Heart left ventricle (tissue), 16 donors: ENCODE data around the gene ZNF628. TPM values are rescaled to one million over a fixed set of nuclear protein-coding genes. Genes with fewer than 3 reads are reported as not detected.

ENCODE experiments used
- ATAC-seq, 4 donors: fragments of 200-7000 bp; cut with Tn5 transposase; one replicate each; pipeline ENCODE4 v1.9.1; 2020 to 2022; ENCODE audit warnings: moderate library complexity in 4 of 4, mild to moderate bottlenecking in 3 of 4, moderate number of reproducible peaks in 1 of 4
- DNase-seq, 5 donors: peaks; one replicate each; pipeline ENCODE4 v3.0.0-alpha.2; 2020
- H3K27ac ChIP-seq, 12 donors: fragments of 200-600 bp; sonication (generic) in 4 of 12; one replicate each; pipeline versions ENCODE4 v1.5.0 to v1.8.0; 2016 to 2022; ENCODE audit warnings: mild to moderate bottlenecking in 2 of 12
- H3K27me3 ChIP-seq, 9 donors: fragments of 200-600 bp; sonication (generic) in 2 of 9; one replicate each; pipeline versions ENCODE4 v1.5.1 to v1.8.0; 2016 to 2022; ENCODE audit warnings: mild to moderate bottlenecking in 3 of 9
- H3K36me3 ChIP-seq, 9 donors: fragments of 200-600 bp; sonication (generic) in 2 of 9; one replicate each; pipeline versions ENCODE4 v1.5.0 to v1.8.0; 2018 to 2022; ENCODE audit warnings: mild to moderate bottlenecking in 2 of 9
- H3K4me1 ChIP-seq, 12 donors: fragments of 200-600 bp; sonication (generic) in 4 of 12; one replicate each; pipeline versions ENCODE4 v1.5.0 to v1.8.0; 2016 to 2022; ENCODE audit warnings: mild to moderate bottlenecking in 3 of 12
- H3K4me3 ChIP-seq, 12 donors: fragments of 200-600 bp; sonication (generic) in 4 of 12; one replicate each; pipeline versions ENCODE4 v1.5.0 to v1.8.0; 2017 to 2022; ENCODE audit warnings: mild to moderate bottlenecking in 9 of 12, moderate library complexity in 4 of 12
- H3K9me3 ChIP-seq, 12 donors: fragments of 200-600 bp; sonication (generic) in 4 of 12; one replicate each; pipeline versions ENCODE4 v1.5.0 to v1.8.0; 2016 to 2022; ENCODE audit warnings: mild to moderate bottlenecking in 1 of 12
- POLR2A ChIP-seq, 2 donors: fragments of 450-650 bp; IDR thresholded peaks; one replicate each; pipeline ENCODE4 v1.6.1; 2017; ENCODE audit warnings: antibody characterized with exemption in 2 of 2, mild to moderate bottlenecking in 2 of 2, moderate library complexity in 2 of 2
- WGBS, 4 donors: extraction: QIAGEN DNeasy Blood & Tissue Kit in 2 of 4; methylation state at CpG; one replicate each; pipeline versions ENCODE4 v1.1.5 to v1.1.7; 2013 to 2018; 5-methylcytosine and 5-hydroxymethylcytosine counted together
- intact Hi-C, 10 donors: fragments of 100-400 bp; cut with DNase I; formaldehyde crosslinking; loops; one replicate each; pipeline versions ENCODE4 v1.11.1 to v1.14.2; 2022
- polyA plus RNA-seq, 2 donors: library from polyadenylated mRNA; stranded (reverse); fragments of 200-250 nt; gene quantifications; one replicate each; pipeline ENCODE4 v1.2.3, GENCODE V29; 2013
- total RNA-seq, 9 donors: library from RNA; depleted of rRNA in 2 of 9; stranded (reverse); fragments of >200 nt in 2 of 9; fragmentation: NEBNext Ultra II Directional in 3 of 9; extraction: Animal tissue kit (Norgen Biotek cat#: 25700) in 3 of 9; gene quantifications; one replicate each; pipeline versions ENCODE4 v1.1.0 to v1.2.4, GENCODE V29; 2016 to 2023
- TF ChIP-seq, protein P1 (sequence below), 12 donors: fragments of 200-600 bp; sonication (generic) in 4 of 12; IDR thresholded peaks; one replicate each; pipeline versions ENCODE4 v1.5.0 to v1.8.0; 2018 to 2022; ENCODE audit warnings: antibody characterized with exemption in 12 of 12, mild to moderate bottlenecking in 5 of 12
- donor health status: ischemic (EF 13 %, LVEDD 7.1; RV severe dilation, severe dysfunction).
- donor health status: healthy with polysubstance abuse.
- donor health status: DM: no; HTN: yes; CAD: no.
- donor health status: DM: no; HTN: no; CAD: no.
- donor health status: ischemic (EF 25% LVEDD 6.9; RV normal size, moderate dysfunction).
- donor health status: ischemic (EF 25% LVEDD 5.7; RV mildly dilated, moderate dysfunction).
- donor health status: healthy.
- donor health status: DM: yes; HTN: yes; CAD: no.
- donor health status: ischemic (EF 35%, LVEDD 5.7; RV mildly dilated, moderate dysfunction).
- donor health status: nonischemic (EF 11% LVEDD 7.7; RV severe dilation, severe dysfunction).
- donor health status: DM: yes; HTN: yes; CAD: no.
- donor health status: PGD.
- donor health status: ischemic (EF 29% LVEDD 5.4; RV normal size, mild dysfunction).
- donor health status: nonischemic (EF 23%, LVEDD 6.1; RV moderate dilation, normal function).

The ZNF628 gene
- total and polyA plus RNA-seq, 11 donors = 2.3 to 10.3 (median 5.4) TPM

DNA sequence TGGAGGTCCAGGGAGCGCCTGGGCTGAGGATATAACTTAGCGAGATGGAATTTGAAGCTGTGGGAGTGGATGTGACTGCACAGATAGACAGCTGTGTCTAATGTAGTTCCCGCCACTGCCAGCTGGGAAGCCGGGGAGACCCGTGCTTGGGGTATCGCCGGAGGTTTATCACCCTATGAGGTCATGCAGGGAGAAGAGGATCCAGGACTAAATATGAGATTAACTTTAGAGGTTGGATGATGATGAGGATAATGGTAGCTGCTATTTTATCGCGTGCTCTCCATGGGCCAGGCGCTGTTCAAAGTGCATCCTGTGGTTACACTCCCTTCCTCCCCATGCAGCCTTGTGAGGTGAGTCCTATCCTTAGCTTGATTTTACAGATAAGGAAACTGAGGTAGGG, 31.7 kb downstream of the ZNF628 start:
- peak in 1 of 5 donors; percentile 4 for DNase-seq
- ATAC-seq = no peak
- H3K27me3 ChIP-seq = no peaks in the 10 kb centered on the region
- peaks cover 0 to 5% (median 0%) of the 10 kb centered on the region in 9 donors for H3K36me3 ChIP-seq
- WGBS, 4 donors = 72 to 78% (median 73%) methylated on average over 10 of the region's 10 CpGs
- no peak overlapping the region for H3K27ac ChIP-seq
- TF ChIP-seq, protein P1, sequence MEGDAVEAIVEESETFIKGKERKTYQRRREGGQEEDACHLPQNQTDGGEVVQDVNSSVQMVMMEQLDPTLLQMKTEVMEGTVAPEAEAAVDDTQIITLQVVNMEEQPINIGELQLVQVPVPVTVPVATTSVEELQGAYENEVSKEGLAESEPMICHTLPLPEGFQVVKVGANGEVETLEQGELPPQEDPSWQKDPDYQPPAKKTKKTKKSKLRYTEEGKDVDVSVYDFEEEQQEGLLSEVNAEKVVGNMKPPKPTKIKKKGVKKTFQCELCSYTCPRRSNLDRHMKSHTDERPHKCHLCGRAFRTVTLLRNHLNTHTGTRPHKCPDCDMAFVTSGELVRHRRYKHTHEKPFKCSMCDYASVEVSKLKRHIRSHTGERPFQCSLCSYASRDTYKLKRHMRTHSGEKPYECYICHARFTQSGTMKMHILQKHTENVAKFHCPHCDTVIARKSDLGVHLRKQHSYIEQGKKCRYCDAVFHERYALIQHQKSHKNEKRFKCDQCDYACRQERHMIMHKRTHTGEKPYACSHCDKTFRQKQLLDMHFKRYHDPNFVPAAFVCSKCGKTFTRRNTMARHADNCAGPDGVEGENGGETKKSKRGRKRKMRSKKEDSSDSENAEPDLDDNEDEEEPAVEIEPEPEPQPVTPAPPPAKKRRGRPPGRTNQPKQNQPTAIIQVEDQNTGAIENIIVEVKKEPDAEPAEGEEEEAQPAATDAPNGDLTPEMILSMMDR (IDR thresholded peaks at IDR 0.05) = no peak
- no peak for TF ChIP-seq POLR2A (IDR thresholded peaks at IDR 0.05)
- H3K4me3 ChIP-seq = no peak overlapping the region
- H3K9me3 ChIP-seq = no peaks in the 10 kb centered on the region
- intact Hi-C loops = loop anchor here in 2 of 10 donors (5.0 to 10.0 kb wide), 2 partner anchors 366 to 373 kb away; no protein-coding TSS in a partner anchor
- H3K4me1 ChIP-seq = peaks cover 0 to 12% (median 5%) of the 10 kb centered on the region in 12 donors

DNA sequence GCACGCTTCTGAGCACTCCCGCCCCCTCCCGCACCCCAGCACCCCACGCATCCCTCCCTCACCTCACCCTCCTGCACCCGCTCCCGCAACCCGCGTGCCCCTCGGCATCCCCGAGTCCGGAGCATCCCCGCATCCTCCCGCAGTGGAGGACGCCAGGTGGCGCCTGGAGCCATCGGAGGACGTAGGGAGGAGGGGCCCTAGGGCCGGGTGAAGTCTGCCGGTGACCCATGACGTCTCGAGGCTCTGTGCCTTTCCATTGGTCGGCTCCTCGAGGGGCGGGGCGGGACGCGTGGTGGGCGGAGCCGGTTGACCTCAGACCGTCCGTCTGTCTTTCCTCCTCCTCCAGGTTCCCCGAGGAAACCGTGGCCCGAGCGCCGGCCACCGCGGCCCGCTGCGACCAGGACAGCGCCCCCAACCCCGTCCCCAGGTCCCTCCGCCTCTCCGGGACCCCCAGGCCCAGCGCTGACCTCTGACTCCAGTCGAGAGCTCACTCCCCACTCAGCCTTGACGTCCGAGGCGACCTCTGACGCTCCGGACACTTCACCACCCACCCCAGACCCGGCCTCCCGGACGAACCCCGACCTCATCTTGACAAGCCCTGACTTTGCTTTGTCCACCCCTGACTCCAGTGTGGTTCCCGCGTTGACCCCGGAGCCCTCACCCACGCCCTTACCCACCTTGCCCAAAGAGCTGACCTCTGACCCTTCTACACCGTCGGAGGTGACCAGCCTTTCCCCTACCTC, 40.6 kb downstream of the ZNF628 start:
- Histone ChIP-seq H3K27me3 (no peaks in the 10 kb centered on the region), H3K27ac (peak overlapping the region; percentile 86 to 99 (median 94)), H3K4me1 (peaks cover 0 to 21% (median 5%) of the 10 kb centered on the region in 12 donors), H3K4me3 (peak overlapping the region; percentile 14 to 68 (median 58)), H3K36me3 (peaks cover 0 to 24% (median 0%) of the 10 kb centered on the region in 9 donors), H3K9me3 (no peaks in the 10 kb centered on the region)
- DNase-seq (peak; percentile 92 to 97 (median 94)), ATAC-seq (peak; percentile 99 to 100 (median 99))
- WGBS, 4 donors = 9 to 17% (median 11%) methylated on average over 37 to 61 of the region's 61 CpGs
- intact Hi-C loops = loop anchor here (1.0 to 10.0 kb wide), 15 partner anchors 64 to 116 kb away; partner anchors contain the start of genes ZNF865 (in 5 of the 10), FIZ1 (in 4 of the 10), ZNF579 (in 2 of the 10) and ZNF784 (in 1 of the 10)
- TF ChIP-seq, protein P1 (IDR thresholded peaks at IDR 0.05) = peak; percentile 69 to 93 (median 84)
- peak in 1 of 2 donors; percentile 77 for TF ChIP-seq POLR2A (IDR thresholded peaks at IDR 0.05)

DNA sequence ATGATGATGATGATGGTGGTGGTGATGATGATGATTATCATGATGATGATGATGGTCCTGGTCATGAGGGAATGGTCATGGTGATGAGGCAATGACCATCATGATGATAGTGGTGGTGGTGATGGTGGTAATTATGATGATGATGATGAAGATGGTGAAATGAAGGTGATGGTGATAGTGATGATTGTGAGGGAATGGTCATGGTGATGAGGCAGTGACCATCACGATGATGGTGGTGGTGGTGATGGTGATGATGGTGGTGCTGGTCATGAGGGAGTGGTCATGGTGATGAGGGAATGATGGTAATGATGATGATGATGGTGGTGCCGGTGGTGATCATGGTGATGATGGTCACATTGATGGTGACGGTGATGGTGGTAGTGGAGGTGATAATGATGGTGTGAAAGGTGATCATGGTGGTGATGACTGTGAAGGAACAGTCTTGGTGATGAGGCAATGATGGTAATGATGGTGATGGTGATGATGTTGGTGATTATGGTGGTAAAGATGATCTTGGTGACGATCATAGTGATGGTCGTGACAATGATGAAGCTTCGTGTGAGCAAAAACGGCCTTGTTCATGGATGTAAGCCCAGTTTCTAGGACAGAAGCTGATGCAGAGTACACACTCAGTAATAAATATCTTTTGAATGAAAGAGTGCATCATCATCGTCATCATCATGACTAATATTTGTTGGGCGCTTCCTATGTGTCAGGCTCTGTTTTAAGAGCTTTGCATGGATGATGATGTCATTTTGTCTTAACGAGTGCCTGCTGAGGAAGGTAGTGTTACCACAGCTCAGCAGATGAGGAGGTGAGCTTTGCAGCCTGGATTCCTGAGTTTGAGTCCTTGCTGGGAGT, 43.3 kb downstream of the ZNF628 start:
- H3K27me3 ChIP-seq = no peaks in the 10 kb centered on the region
- WGBS, 4 donors = 83 to 93% (median 88%) methylated on average over 10 of the region's 10 CpGs
- intact Hi-C loops = loop anchor here in 7 of 10 donors (5.0 to 10.0 kb wide), 6 partner anchors 63 to 103 kb away; partner anchors contain the start of genes ZNF865 (in 3 of the 7), FIZ1 (in 2 of the 7), ZNF579 (in 1 of the 7) and ZNF784 (in 1 of the 7)

More for the DNA sequence above, 43.3 kb downstream of the ZNF628 start:
- Histone ChIP-seq H3K4me3 (no peak overlapping the region), H3K4me1 (peaks cover 0 to 21% (median 5%) of the 10 kb centered on the region in 12 donors), H3K36me3 (peaks cover 0 to 8% (median 0%) of the 10 kb centered on the region in 9 donors), H3K9me3 (no peaks in the 10 kb centered on the region), H3K27ac (no peak overlapping the region)
- TF ChIP-seq, protein P1 (IDR thresholded peaks at IDR 0.05) = no peak
- ATAC-seq (no peak), DNase-seq (no peak)
